NCI-H510A treated with DMSO at 0.1 percent for 48 hours (cell line): Measurements from ENCODE around the gene ABCA1.
A peak's percentile ranks its signal among the peaks of the same experiment; 100 is the strongest.

ENCODE experiments used
- DNase-seq: peaks from one replicate; lab custom pipeline; 2025; lab: John Stamatoyannopoulos, UW

Gene ABCA1

GRCh38 chr9:104842698-104843097, 85.3 kb downstream of the ABCA1 start:
- DNase-seq, result no peak

GRCh38 chr9:104841601-104842141, 86.3 kb downstream of the ABCA1 start:
- no peak for DNase-seq

GRCh38 chr9:104838958-104839357, 89.0 kb downstream of the ABCA1 start:
- no peak for DNase-seq

GRCh38 chr9:104836767-104837166, 91.2 kb downstream of the ABCA1 start:
- no peak for DNase-seq

GRCh38 chr9:104836235-104836634, 91.7 kb downstream of the ABCA1 start:
- DNase-seq, result peak; percentile 90

- DNase-seq, result no peak
Measured at GRCh38 chr9:104835161-104835560, 92.8 kb downstream of the ABCA1 start.

- no peak for DNase-seq
Measured at GRCh38 chr9:104833696-104834095, 94.3 kb downstream of the ABCA1 start.

GRCh38 chr9:104831681-104832080, 96.3 kb downstream of the ABCA1 start:
- DNase-seq, result no peak

GRCh38 chr9:104826911-104827310, 101.0 kb downstream of the ABCA1 start:
- peak; percentile 16 for DNase-seq

GRCh38 chr9:104826079-104826775, 101.7 kb downstream of the ABCA1 start:
- DNase-seq, result no peak

- DNase-seq, result no peak
Measured at GRCh38 chr9:104820336-104820735, 107.6 kb downstream of the ABCA1 start.

GRCh38 chr9:104819033-104819432, 108.9 kb downstream of the ABCA1 start:
- DNase-seq, result no peak

GRCh38 chr9:104817437-104817836, 110.5 kb downstream of the ABCA1 start:
- no peak for DNase-seq

GRCh38 chr9:104815851-104816565, 111.9 kb downstream of the ABCA1 start:
- DNase-seq, result no peak

GRCh38 chr9:104810421-104811339, 117.3 kb downstream of the ABCA1 start:
- peak; percentile 20 for DNase-seq

- peak; percentile 12 for DNase-seq
Measured at GRCh38 chr9:104808035-104808614, 119.8 kb downstream of the ABCA1 start.

GRCh38 chr9:104805441-104805840, 122.5 kb downstream of the ABCA1 start:
- DNase-seq, result no peak

- DNase-seq, result no peak
Measured at GRCh38 chr9:104802906-104803305, 125.0 kb downstream of the ABCA1 start.

GRCh38 chr9:104802110-104802509, 125.8 kb downstream of the ABCA1 start:
- no peak for DNase-seq

GRCh38 chr9:104800068-104800785, 127.7 kb downstream of the ABCA1 start:
- DNase-seq, result no peak
